HUES6 (cell line): ENCODE results near the gene TAGAP.
"Not testable (repeated sequence)": the region's sequence is repeated elsewhere in the genome, so short reads cannot be mapped to it uniquely, and the experiment has no call there.

Experiments used
- H3K27ac ChIP-seq: 2 replicates; pipeline ENCODE4 v1.7.0; 2013; ENCODE audit warnings: low read depth, mild to moderate bottlenecking, low read length, inconsistent platforms
- H3K27me3 ChIP-seq: 2 replicates; pipeline ENCODE4 v1.6.1; 2013; ENCODE audit warnings: low read length; ENCODE audit not compliant: control insufficient read depth, insufficient read depth
- H3K36me3 ChIP-seq: 2 replicates; pipeline ENCODE4 v1.6.1; 2013; ENCODE audit warnings: low read length; ENCODE audit not compliant: control insufficient read depth, insufficient read depth
- H3K4me1 ChIP-seq: 2 replicates; pipeline ENCODE4 v1.6.1; 2013; ENCODE audit warnings: low read length; ENCODE audit not compliant: control insufficient read depth, insufficient read depth
- H3K4me3 ChIP-seq: 2 replicates; pipeline ENCODE4 v1.5.1; 2013; ENCODE audit warnings: low read depth, low read length
- H3K9ac ChIP-seq: one replicate; pipeline ENCODE4 v1.6.1; 2013; ENCODE audit warnings: mild to moderate bottlenecking, low read length
- H3K9me3 ChIP-seq: 2 replicates; pipeline ENCODE4 v1.6.1; 2013; ENCODE audit warnings: low read depth, low read length; ENCODE audit not compliant: control insufficient read depth, insufficient read depth

Gene TAGAP

GRCh38 chr6:159042003-159042825 lies 2.6 kb downstream of the TAGAP start:
- Histone ChIP-seq H3K27me3 (no peaks in the 10 kb centered on the region), H3K4me3 (peak overlapping the region; percentile 39; the same call in 1 of the 2 replicates), H3K36me3 (no peaks in the 10 kb centered on the region), H3K27ac (0 out of 2 replicates have a peak overlapping the region, but pooled peaks have one; percentile 49), H3K9ac (peak overlapping the region; percentile 46), H3K9me3 (no peaks in the 10 kb centered on the region), H3K4me1 (peaks cover 17% of the 10 kb centered on the region; the same call in 1 of the 2 replicates)

GRCh38 chr6:159041181-159041580 lies 3.6 kb downstream of the TAGAP start:
- Histone ChIP-seq H3K4me1 (peaks cover 17% of the 10 kb centered on the region; the same call in 1 of the 2 replicates), H3K36me3 (no peaks in the 10 kb centered on the region), H3K27ac (no peak overlapping the region), H3K9ac (no peak overlapping the region), H3K27me3 (no peaks in the 10 kb centered on the region), H3K4me3 (no peak overlapping the region), H3K9me3 (no peaks in the 10 kb centered on the region)

GRCh38 chr6:159039885-159040258 lies 4.9 kb downstream of the TAGAP start:
- H3K4me1 ChIP-seq = peaks cover 13% of the 10 kb centered on the region; the same call in 1 of the 2 replicates
- H3K27ac ChIP-seq = no peak overlapping the region
- no peak overlapping the region for H3K9ac ChIP-seq
- H3K9me3 ChIP-seq = no peaks in the 10 kb centered on the region
- H3K4me3 ChIP-seq = no peak overlapping the region
- H3K36me3 ChIP-seq = no peaks in the 10 kb centered on the region
- H3K27me3 ChIP-seq = no peaks in the 10 kb centered on the region

- no peak overlapping the region for H3K27ac ChIP-seq
- H3K27me3 ChIP-seq = no peaks in the 10 kb centered on the region
- H3K9ac ChIP-seq = no peak overlapping the region
- H3K4me3 ChIP-seq = no peak overlapping the region
- H3K4me1 ChIP-seq = peaks cover 10% of the 10 kb centered on the region; the same call in 1 of the 2 replicates
- no peaks in the 10 kb centered on the region for H3K36me3 ChIP-seq
- H3K9me3 ChIP-seq = no peaks in the 10 kb centered on the region
These were observed 5.6 kb downstream of the TAGAP start for GRCh38 chr6:159038914-159039884.

- not testable (repeated sequence) for H3K36me3 ChIP-seq, H3K9ac ChIP-seq, H3K4me3 ChIP-seq, H3K9me3 ChIP-seq, H3K4me1 ChIP-seq, H3K27ac ChIP-seq, H3K27me3 ChIP-seq
These were observed 6.5 kb downstream of the TAGAP start for GRCh38 chr6:159038318-159038717.

- Histone ChIP-seq H3K27me3 (no peaks in the 10 kb centered on the region), H3K9me3 (no peaks in the 10 kb centered on the region), H3K9ac (no peak overlapping the region), H3K4me1 (peaks cover 8% of the 10 kb centered on the region; the same call in 1 of the 2 replicates), H3K4me3 (no peak overlapping the region), H3K27ac (no peak overlapping the region), H3K36me3 (no peaks in the 10 kb centered on the region)
These were observed 7.0 kb downstream of the TAGAP start for GRCh38 chr6:159037756-159038290.

GRCh38 chr6:159036673-159037072 lies 8.1 kb downstream of the TAGAP start:
- Histone ChIP-seq H3K9me3 (no peaks in the 10 kb centered on the region), H3K4me1 (peaks cover 4% of the 10 kb centered on the region; the same call in 1 of the 2 replicates), H3K27ac (no peak overlapping the region), H3K4me3 (no peak overlapping the region), H3K9ac (no peak overlapping the region), H3K36me3 (no peaks in the 10 kb centered on the region), H3K27me3 (no peaks in the 10 kb centered on the region)

GRCh38 chr6:159035891-159036290 lies 8.9 kb downstream of the TAGAP start:
- Histone ChIP-seq H3K9me3 (no peaks in the 10 kb centered on the region), H3K9ac (no peak overlapping the region), H3K4me1 (peaks cover 4% of the 10 kb centered on the region; the same call in 1 of the 2 replicates), H3K36me3 (no peaks in the 10 kb centered on the region), H3K27ac (no peak overlapping the region), H3K27me3 (no peaks in the 10 kb centered on the region), H3K4me3 (no peak overlapping the region)

GRCh38 chr6:159033160-159034049 lies 11.4 kb downstream of the TAGAP start:
- H3K36me3 ChIP-seq = no peaks in the 10 kb centered on the region
- no peaks in the 10 kb centered on the region for H3K27me3 ChIP-seq
- H3K4me1 ChIP-seq = peaks cover 4% of the 10 kb centered on the region; the same call in 1 of the 2 replicates
- H3K9me3 ChIP-seq = no peaks in the 10 kb centered on the region
- no peak overlapping the region for H3K27ac ChIP-seq
- no peak overlapping the region for H3K4me3 ChIP-seq
- no peak overlapping the region for H3K9ac ChIP-seq

- Histone ChIP-seq H3K9me3 (no peaks in the 10 kb centered on the region), H3K4me3 (no peak overlapping the region), H3K36me3 (no peaks in the 10 kb centered on the region), H3K27me3 (no peaks in the 10 kb centered on the region), H3K9ac (no peak overlapping the region), H3K27ac (no peak overlapping the region), H3K4me1 (no peaks in the 10 kb centered on the region)
These were observed 12.9 kb downstream of the TAGAP start for GRCh38 chr6:159031846-159032245.
